DMS53 treated with DMSO at 0.1 percent for 48 hours (cell line): ENCODE measurements around the gene NOL11.
"Not testable (repeated sequence)": the region's sequence is repeated elsewhere in the genome, so short reads cannot be mapped to it uniquely, and the experiment has no call there.

Experiments used
- DNase-seq: peaks from one replicate; lab custom pipeline; 2025; ENCODE audit not compliant: unreplicated experiment; lab: John Stamatoyannopoulos, UW

The NOL11 gene

DNA sequence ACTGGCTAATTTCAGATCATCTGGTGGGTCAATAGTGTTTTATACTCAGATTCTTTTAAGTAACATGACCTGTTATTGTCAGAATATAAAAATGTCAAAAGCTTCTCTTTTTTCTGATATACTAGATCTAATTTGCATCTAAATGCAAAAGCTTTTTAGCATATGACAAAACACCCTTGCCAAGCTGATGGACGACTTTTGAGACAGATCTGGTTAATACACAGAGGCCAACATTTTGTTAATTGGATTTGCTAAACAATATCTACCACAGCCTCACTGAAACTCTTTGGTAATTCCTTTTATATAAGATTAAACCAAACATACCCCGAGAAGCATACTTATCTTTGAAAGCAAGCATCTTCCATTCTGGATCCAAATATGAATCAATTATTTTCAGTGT, 10.3 kb upstream of the NOL11 start:
- DNase-seq, result no peak

DNA sequence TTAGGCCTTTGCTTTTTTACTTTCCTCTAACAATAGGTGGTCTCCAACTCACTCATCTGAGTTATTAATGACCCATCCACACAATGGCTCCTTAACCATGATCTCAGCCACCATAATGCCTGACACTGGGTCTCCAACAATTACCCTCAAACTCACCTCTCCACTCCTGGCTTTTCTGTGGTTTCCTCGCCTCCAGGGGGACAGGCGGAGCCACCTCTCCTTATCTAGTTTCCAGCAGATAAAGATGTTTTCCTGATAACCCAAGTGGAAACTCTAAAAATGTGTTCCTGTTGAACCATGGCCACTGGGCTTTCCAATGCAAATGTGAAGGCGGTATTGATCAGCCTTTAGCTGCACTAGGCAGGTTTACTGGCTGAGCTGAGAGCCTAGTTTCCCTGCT, 9.4 kb upstream of the NOL11 start:
- no peak for DNase-seq

DNA sequence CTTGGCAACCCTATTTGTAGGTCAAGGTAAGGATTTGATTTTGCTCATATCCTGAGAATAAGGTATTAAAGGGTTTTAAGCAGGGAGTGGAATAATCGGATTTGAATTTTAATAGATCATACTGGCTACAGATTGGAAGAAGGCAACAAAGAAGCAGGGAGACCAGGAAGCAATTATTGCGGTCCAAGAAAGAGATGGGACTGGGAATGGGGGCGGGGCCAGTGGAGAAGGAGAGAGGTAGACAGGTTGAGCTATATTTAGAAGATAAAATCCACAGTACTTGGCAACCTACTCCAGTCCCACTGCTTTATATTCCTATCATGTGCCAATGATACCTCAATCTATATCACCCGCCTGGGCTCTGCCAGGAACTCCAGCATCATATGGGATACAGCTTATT, 5.8 kb upstream of the NOL11 start:
- DNase-seq, result no peak

DNA sequence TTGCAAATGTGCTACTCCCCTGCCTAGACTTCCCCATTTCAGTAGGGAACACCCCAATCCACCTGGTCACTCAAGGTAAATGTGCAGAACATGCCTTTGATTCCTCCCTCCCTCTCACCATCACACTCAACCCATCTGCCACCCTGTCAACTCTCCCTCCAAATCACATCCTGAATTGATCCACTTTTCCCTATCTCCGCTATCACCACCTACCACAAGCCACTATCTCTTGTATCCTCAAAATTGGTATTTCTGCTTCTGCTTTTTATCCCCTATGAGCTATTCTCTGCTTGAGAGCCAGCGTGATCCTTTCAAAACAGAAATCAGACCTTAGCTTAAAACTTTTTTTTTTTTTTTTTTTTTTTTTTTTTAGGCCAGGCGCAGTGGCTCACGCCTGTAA, 5.4 kb upstream of the NOL11 start:
- no peak for DNase-seq

DNA sequence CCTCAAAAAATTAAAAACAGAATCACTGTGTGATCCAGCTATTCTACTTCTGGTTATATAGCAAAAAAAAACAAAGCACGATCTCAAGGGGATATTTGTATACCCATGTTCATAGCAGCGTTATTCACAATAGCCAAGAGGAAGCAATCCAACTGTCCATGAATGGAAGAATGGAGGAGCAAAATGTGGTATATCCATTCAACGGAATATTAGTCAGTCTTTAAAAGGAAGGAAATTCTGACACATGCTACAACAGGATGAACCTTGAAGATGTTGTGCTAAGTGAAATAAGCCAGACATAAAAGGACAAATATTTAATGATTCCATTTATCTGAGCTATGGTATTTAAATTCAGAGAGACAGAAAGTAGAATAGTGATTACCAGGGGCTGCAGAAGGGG, 4.6 kb upstream of the NOL11 start:
- DNase-seq, result no peak

DNA sequence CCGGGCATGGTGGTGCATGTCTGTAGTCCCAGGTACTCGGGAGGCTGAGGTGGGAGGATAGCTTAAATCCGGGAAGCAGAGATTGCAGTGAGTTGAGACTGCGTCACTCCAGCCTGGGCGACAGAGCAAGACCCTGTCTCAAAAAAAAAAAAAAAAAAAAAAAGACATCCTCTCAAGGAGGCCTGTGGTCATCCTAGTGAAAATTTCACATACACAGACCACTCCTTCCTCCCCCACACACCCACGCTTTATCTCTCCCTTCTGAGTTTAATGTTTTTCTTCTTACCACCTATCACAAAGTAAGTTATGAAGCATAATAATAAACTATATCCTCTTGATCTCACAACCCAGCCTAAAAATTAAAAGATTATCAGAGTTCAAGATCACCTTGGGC, 1.3 kb upstream of the NOL11 start:
- DNase-seq, result no peak

DNA sequence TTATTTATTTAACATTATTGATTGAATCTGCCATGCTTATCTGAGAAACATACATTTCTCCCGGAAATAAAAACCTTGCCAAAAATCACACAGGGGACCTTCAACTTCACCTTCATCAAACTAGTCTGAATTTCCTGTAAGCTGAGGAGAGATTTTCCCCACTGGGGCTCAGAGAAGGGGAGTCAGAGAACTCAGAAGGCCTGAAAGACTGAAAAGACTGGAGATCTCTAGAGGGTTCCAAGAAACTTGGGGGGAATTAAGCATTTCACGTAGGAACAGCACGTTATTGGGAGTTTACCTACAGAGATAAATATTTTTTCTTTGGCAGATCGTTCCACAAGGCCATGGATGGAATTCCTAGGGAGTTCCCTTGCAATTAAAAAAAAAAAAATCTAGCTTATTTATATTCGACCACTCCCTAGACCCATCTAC, 528 bp upstream of the NOL11 start:
- DNase-seq, result no peak

DNA sequence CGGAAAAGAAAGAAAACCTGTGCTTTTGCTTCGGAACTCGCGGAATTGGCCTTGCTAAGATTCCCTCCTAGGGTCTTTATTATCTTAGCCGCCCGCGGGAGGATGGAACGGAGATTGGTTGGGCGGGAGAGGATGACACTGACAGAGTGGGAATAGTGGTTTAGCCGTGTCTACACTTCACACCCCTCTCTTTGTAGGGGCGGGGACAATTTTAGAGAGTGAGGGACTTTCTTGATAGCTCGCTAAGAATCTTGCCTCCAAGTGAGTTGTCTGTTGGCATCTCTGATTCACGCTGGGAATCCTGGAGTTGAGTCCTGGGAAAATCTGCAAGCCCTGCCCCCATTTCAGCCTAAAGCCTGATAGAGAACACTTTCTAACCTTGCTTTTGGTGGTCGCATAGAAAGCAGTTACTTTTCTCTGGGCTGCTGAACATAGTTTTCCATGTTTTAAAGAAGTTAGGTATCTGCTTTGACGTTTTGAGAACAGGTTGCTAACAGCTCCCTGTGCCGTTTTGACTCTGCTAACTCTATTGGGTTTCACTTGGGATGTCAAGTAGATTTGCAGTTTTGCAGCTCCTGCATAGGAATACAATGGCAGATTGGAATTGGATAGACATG, 697 bp downstream of the NOL11 start:
- no peak for DNase-seq

DNA sequence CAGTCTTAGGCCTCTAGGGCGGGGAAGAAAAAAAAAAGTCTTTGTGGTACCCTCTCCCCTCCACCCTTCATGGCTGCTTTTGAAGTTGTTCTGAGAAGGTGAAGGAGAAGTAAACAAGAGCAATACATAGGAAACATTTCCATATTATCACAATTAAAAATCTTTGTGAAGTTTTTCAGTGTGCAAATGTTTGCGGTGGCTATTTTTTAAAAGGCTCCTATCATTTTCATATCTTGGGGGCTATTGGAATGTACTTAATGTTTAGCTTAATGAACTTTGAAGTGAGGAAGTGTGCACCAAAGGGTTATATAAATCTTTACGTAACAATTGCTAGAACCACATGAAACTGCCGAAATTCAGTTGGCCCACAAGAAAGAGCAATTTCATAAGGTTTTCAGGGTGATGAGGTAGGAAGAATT, 7.6 kb downstream of the NOL11 start:
- no peak for DNase-seq

DNA sequence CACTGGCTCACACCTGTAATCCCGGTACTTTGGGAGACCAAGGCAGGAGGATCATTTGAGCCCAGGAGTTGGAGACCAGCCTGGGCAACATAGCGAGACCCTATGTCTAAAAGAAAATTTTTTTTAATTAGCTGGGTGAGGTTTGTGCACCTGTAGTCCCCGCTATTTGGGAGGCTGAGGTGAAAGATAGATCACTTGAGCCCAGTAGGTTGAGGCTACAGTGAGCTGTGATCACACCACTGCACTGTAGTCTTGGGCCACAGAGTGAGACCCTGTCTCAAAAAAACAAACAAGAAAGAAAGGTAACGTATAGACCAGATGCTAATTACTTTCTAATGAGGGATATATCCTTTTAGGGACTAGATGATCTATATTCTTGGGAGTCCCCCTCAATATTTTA, 8.1 kb downstream of the NOL11 start:
- DNase-seq, result no peak

DNA sequence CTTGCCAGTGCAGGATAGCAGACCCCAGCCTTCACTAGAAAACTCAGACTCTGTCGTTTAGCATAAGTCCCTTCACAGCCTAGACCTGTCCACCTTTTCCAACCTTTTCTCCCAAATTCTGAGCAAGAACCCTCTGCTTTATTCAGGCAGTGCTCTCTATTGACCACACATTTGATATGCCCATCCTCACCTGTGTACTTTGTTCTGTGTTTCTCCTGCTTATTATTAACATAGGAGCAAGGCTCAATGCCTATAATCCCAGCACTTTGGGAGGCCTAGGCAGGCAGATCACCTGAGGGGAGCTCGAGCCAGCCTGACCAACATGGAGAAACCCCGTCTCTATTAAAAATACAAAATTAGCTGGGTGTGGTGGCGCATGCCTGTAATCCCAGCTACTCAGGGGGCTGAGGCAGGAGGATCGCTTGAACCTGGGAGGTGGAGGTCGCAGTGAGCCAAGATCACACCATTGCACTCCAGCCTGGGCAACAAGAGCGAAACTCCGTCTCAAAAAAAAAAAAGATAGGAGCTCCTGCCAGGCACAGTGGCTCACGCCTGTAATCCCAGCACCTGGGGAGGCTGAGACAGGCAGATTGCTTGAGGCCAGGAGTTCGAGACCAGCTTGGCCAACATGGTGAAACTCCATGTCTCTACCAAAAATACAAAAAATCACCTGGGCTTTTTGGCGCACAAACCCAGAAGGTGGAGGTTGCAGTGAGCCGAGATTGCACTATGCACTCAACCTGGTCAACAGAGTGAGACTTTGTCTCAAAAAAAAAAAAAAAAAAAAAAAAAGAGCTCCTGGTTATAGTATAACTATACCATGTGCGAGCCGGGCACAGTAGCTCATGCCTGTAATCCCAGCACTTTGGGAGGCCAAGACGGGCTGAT, 9.7 kb downstream of the NOL11 start:
- DNase-seq, result not testable (repeated sequence)

DNA sequence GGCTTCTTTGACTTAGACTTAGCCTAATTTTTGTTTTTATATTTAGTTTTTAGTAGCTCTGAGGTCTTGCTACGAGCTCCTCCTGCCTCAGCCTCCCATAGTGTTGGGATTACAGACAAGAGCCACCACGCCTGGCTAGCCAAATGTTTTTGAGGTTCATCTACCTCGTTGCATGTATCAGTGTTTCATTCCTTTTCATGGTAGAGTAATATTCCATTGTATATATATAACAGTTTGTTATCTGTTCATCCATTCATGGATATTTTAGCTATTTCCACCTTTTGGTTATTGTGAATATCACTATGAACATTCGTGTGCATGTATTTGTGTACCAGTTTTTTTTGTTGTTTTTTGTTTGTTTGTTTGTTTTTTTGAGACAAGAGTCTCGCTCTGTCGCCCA, 12.2 kb downstream of the NOL11 start:
- no peak for DNase-seq

DNA sequence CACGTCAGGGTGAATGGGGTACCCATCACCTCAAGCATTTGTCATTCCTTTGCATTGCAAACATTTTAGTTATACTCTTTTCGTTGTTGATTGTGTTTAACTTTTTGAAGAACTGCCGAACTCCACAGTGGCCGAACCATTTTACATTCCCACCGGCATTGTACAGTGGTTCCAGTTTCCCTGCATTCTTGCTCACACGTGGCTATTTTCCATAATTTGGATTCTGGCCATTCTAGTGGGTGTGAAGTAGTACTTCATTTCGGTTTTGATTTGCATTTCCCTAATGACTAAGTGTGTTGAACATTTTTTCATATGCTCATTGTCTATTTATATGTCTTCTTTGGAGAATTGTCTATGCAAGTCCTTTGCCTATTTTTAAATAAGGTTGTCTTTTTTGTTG, 13.0 kb downstream of the NOL11 start:
- DNase-seq, result no peak

DNA sequence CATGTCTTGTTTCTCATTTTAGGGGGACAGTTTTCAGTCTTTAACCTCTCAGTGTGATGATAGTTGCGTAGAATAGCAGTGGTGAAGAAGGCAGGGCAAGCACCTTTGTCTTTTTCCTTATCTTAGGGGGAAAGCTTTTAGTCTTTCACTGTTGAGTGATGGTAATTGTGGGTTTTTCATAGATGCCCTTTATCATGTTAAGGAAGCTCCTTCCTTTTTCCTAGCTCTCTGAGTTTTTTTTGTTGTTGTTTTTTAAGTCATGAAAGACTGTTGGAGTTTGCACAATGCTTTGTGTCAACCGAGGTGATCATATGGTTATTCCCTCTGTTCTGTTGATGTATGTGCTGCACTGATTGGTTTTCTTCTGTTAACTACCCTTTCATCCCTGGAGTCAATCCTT, 15.7 kb downstream of the NOL11 start:
- DNase-seq, result no peak

DNA sequence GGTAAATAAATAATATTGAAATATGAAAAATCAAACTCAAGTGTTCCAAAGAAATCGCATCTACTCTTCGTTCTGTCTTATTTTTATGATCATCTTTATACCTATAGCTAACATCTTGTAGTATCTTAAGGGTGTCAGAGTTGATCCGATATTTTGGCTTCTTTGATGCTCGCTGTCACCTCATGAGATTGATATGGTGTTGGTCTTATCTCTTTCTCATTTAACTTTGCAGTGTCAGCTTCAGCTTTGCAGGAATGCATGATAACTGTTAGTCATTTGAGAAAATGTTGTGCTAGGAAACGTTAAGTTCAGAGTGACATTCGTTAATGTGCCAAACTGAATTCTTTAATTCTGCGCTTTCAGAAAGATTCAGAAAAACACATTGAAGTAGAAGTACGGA, 19.4 kb downstream of the NOL11 start:
- no peak for DNase-seq

DNA sequence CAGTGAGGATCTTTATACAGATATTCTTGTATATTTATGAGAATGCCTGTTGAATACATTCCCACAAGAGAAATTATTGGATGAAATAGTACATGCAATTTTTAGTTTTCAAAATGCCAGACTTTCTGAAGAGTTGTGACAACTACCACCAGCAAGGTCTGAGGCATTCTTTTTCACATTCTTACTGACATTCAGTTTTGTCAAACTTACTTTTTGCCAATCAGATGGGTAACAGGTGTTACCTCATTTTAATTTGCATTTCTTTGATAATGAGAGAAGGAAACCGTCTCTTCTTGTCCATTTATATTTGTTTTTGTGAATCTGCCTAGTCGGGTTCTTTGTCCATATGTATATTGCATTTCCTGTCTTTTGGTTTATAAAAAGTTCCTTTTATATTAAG, 24.3 kb downstream of the NOL11 start:
- DNase-seq, result no peak

DNA sequence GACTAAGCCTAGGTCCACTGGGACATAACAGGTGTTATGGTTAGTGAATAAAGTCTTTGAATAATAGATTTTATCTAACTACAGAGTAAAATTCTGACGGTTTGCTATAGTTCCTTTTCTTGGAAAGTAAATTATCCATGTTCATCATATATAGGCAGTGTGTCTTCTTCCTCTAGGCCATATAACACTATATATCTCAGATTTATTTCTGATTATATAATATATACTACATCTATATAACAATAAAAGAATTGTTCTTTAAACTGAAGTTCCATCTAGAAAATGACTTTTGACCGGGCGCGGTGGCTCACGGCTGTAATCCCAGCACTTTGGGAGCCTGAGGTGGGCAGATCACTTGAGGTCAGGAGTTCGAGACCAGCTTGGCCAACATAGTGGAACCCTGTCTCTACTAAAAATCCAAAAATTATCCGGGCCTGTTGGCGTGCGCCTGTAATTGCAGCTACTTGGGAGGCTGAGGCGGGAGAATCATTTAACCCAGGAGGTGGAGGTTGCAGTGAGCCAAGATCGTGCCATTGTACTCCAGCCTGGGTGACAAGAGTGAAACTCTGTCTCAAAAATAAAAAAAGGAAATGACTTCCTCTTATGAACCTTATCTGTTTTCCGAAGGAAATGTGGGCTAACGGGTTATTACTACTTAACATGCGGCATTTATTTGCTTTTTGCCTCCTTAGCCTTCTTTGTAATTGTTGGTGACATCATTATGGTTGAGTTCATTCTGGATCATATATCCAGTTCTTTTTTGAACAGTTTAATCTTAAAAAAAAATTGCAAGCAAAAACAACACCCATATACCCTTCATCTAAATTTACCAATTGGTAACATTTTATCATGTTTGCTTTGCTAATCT, 29.2 kb downstream of the NOL11 start:
- DNase-seq, result peak; percentile 23

DNA sequence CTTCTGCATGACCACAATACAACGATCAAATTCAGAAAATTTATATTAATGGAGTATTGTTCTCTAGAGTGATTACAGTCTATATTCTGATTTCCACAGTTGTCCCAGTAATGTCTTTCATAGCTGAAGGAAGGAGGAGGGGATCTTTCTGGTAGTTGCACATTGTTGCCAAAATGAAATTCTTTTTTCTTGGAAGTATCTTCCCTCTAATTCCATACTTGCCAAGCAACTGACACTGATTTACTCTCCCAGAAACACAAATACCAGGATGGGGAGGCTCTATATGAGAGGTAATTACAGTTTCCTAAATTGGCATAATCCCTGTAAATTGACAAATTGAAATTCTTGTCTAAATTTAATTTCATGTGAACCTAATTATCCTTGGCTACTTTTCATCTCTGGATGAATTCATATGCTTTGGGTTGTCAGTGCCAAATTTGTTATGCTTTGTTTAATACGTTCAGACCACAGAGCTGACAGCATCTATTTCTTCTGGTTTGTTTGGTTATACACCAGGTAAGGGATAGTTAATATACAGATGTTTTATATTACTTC, 30.0 kb downstream of the NOL11 start:
- no peak for DNase-seq

DNA sequence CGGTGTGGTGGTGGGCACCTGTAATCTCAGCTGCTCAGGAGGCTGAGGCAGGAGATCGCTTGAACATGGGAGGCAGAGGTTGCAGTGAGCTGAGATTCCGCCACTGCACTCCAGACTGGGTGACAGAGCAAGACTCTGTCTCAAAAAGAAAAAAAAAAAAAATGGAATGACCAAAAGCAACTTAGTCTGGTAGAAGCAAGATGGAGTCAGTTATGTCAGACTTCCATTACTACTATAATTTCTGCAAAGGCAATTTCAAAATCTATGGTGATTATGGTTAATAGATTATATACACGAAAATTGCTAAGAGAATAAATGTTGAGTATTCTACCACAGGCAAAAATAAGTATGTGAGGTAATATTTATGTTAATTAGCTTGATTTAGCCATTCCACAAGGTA, 32.3 kb downstream of the NOL11 start:
- no peak for DNase-seq

DNA sequence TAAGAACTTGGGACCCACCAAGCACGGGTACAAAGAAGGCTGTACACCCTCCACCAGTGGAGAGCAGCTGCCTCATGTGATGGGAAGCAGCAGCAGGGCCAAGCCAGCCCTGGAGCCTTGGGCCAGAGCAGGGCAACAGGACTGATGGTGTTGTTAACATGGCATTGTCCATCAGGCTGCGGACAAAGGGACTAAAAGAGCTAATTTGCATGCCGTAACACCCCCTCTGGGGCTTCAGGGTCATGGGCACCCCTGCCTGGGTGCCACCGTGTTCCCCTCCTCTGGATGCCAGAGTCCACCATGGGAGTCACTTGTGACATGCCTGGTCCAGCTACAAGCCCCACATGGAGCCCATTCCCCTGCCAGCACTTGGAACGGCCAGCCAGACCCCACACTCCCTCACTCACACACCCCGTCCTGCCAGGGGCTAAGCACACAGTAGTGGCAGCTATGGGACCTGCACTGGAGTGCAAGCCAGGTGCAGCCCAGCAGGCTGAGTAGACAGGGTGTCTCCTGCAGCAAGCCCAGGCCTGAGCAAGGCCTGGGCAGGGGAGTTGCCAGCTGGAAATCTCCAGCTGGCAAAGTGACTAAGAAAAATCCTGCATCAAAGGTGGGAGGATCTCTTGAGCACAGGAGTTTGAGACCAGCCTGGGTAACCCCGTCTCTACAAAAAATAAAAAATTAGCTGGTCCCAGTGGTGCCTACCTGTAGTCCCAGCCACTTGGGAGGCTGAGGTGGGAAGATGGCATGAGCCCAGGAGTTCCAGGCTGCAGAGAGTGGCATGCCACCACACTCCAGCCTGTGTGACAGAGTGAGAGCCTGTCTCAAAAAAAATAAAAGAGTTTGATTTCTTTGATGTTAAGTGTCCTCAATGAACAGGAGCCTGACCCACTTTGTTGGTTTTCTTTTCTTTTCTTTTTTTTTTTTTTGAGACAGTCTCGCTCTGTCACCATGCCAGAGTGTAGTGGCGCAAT, 33.7 kb downstream of the NOL11 start:
- no peak for DNase-seq
